Esophagus muscularis mucosa (tissue), 4 donors: Measurements from ENCODE around the gene RIN3.
A peak's percentile ranks its signal among the peaks of the same experiment; 100 is the strongest.

Experiments
- EP300 ChIP-seq: sonication (generic); formaldehyde crosslinking; IDR thresholded peaks from one replicate; pipeline ENCODE4 v1.6.1; 2017; ENCODE audit warnings: antibody characterized with exemption
- POLR2A ChIP-seq: fragments of 450-650 bp; IDR thresholded peaks from one replicate; pipeline ENCODE4 v1.6.1; 2017; ENCODE audit warnings: antibody characterized with exemption, moderate library complexity, mild to moderate bottlenecking, low read depth
- TF ChIP-seq, protein P1 (sequence below), 3 experiments: fragments of 200-600 bp in 2 of 3; fragments of 450-650 bp in 1 of 3; sonication (generic) in 2 of 3; IDR thresholded peaks; one replicate each; pipeline ENCODE4 v1.5.1; 2017 to 2019; ENCODE audit warnings: antibody characterized with exemption in 3 of 3, mild to moderate bottlenecking in 2 of 3, moderate library complexity in 1 of 3

DNA sequence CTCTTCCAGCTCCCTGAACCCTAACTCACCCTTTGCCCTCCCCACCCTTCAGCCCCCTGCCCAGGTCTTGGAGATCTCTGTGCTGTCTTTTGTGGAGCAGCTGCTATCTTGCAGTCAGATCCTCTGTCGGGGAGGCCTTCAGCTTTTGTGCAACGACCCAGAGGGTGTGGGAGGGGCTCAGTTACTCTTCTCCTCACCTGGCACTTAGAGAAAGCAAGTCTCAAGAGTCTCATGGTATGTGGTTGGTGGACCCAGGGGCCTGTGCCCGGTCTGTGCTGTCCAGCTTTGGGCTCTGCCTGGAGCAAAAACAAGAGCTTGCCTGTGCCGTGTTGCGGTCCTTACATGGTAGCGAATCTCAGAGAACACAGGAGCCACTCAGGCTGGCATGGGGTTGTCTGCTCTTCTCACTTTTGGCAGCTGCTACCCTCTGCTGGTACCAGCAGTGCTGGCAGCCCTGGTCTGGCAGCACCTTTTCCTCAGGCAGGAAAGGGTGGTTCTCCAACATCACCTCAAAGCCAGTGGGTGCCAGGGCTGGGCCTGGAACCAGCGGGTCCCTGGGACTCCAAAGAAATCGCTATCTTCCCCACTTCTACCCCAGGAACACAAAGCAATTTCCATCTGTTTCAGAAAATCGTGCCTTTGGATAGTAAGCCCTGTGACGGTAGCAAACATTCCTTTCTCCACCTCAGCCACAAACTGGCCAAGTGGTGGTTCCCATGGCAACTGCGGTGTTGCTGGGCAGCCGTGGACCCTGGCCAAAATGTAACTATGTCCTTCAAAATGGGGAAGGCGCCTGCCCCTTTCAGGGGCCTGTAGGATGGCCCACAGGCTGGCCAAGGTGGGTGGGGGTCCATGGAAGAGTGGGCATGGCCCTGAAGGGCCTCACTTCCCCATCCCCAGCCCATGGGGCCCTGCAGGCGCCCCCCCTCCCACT lies 90.0 kb downstream of the RIN3 start:
- TF ChIP-seq POLR2A (no peak), EP300 (no peak)
- TF ChIP-seq, protein P1, sequence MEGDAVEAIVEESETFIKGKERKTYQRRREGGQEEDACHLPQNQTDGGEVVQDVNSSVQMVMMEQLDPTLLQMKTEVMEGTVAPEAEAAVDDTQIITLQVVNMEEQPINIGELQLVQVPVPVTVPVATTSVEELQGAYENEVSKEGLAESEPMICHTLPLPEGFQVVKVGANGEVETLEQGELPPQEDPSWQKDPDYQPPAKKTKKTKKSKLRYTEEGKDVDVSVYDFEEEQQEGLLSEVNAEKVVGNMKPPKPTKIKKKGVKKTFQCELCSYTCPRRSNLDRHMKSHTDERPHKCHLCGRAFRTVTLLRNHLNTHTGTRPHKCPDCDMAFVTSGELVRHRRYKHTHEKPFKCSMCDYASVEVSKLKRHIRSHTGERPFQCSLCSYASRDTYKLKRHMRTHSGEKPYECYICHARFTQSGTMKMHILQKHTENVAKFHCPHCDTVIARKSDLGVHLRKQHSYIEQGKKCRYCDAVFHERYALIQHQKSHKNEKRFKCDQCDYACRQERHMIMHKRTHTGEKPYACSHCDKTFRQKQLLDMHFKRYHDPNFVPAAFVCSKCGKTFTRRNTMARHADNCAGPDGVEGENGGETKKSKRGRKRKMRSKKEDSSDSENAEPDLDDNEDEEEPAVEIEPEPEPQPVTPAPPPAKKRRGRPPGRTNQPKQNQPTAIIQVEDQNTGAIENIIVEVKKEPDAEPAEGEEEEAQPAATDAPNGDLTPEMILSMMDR (IDR thresholded peaks at IDR 0.05), result peak; percentile 40 to 62 (median 41)
